NCI-H2196 treated with DMSO at 0.1 percent for 48 hours (cell line): ENCODE data around the gene MBD1.
"Not testable (repeated sequence)": the region's sequence is repeated elsewhere in the genome, so short reads cannot be mapped to it uniquely, and the experiment has no call there.

Source experiments
- DNase-seq: peaks from one replicate; lab custom pipeline; 2025; ENCODE audit not compliant: unreplicated experiment; lab: John Stamatoyannopoulos, UW

MBD1 gene, protein sequence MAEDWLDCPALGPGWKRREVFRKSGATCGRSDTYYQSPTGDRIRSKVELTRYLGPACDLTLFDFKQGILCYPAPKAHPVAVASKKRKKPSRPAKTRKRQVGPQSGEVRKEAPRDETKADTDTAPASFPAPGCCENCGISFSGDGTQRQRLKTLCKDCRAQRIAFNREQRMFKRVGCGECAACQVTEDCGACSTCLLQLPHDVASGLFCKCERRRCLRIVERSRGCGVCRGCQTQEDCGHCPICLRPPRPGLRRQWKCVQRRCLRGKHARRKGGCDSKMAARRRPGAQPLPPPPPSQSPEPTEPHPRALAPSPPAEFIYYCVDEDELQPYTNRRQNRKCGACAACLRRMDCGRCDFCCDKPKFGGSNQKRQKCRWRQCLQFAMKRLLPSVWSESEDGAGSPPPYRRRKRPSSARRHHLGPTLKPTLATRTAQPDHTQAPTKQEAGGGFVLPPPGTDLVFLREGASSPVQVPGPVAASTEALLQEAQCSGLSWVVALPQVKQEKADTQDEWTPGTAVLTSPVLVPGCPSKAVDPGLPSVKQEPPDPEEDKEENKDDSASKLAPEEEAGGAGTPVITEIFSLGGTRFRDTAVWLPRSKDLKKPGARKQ

GRCh38 chr18:50281295-50281971, at the start of gene MBD1:
Gene MBD1 (minus strand): TSS chr18:50281523. CDS start chr18:50279992, 1,531 bp downstream.
- DNase-seq = peak; percentile 96

DNA sequence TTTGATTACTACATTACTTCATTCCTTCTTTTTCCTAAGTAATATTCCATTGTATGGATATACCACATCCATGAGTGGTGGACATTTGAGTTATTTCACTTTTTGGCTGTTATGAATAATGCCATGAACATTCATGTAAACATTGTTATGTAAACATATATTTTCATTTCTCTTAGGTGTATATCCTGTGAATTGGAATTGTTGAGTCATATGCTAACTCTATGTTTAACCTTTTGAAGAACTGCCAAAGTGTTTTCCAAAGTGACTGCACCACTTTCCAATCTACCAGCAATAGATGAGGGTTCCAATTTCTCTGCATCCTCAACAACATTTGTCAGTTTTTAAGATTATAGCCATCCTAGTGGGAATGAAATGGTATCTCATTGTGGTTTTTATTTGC, 48.9 kb upstream of the MBD1 start:
- no peak for DNase-seq

DNA sequence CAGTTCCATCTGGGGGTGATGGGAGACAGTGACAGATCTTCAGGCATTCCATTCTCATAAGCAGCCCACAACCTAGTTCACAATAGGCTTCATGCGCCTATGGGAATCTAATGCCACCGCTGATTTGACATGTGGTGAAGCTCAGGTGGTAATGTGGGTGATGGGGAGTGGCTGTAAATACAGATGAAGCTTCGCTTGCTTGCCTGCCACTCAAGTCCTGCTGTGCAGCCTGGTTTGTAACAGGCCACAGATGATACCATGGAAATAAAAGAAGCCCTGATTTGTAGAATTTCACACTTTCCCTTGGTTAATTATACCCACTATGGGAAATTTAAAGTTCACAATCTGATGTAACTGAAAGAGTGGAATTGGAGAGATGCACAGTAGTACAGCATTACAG, 46.7 kb upstream of the MBD1 start:
- no peak for DNase-seq

- no peak for DNase-seq
Measured at GRCh38 chr18:50320719-50321118, 39.4 kb upstream of the MBD1 start.

DNA sequence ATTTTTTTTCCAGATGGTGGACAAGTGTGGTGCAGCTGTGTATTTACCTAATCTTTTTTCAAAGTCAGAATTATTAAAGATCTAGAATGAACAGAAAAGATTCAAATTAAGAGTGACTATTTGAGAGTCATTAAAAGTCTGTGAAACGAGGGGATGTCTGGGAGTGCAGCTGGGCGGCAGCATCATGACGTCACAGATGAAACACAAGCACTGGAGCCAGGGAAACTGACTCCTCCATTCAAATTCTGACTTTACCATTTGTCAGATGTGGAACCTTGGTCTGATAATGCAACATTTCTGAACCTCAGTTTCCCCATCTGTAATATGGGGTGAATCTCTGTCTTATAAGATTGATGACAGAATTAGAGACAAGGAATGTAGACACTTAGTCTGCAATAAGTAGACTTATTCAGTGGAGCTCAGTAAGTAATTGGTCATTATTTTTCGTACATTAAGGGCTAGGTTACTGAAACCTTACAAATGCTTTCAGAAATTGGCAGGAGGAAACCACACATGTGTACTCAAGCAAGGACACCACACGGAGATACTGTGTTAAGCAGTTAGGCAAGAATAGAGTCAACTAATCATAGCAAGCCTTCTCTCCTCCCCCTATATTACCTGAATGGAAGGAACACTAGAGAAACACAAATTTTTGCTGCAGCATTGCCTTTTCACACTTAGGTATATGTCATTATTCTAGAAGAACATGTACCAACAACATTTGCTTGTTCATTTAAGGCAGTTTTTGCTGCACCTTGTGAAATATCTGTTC, 34.0 kb upstream of the MBD1 start:
- no peak for DNase-seq

- no peak for DNase-seq
Measured at GRCh38 chr18:50313873-50314460, 32.6 kb upstream of the MBD1 start.

GRCh38 chr18:50313031-50313607, 31.8 kb upstream of the MBD1 start:
- no peak for DNase-seq

DNA sequence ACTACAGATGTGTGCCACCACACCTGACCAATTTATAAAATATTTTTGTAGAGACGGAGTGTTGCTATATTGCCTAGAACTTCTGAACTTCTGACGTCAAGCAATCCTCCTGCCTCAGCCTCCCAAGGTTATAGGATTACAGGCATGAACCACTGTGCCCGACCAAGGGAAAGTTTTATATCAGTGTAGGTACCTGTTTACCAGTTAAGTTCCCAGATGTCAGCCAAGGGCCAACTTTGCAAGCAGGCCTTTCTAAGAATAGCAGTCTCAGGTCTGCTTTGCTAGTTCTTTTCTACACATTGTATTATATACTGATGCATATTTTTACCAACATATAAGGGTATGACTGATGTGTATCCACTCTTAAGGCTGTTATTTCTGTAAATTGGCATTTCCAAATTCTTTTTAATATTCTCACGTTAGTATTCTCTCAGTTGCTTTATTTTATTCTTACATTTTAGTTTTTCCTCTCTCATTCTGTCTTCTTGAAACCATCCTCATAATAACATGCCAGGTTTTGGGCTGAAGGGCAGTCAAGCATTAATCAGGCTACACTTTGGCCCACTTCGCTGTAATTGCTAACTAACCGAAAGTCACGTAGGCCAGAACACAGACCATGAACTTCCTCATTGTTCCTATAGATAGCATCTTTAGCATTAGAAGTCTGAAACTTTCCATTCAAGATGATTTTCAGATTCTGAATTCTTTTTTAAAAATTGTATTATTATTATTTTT, 31.1 kb upstream of the MBD1 start:
- DNase-seq = no peak

GRCh38 chr18:50311650-50312049, 30.3 kb upstream of the MBD1 start:
- DNase-seq = no peak

- no peak for DNase-seq
Measured at GRCh38 chr18:50310080-50310479, 28.8 kb upstream of the MBD1 start.

GRCh38 chr18:50308851-50309250, 27.5 kb upstream of the MBD1 start:
- not testable (repeated sequence) for DNase-seq

DNA sequence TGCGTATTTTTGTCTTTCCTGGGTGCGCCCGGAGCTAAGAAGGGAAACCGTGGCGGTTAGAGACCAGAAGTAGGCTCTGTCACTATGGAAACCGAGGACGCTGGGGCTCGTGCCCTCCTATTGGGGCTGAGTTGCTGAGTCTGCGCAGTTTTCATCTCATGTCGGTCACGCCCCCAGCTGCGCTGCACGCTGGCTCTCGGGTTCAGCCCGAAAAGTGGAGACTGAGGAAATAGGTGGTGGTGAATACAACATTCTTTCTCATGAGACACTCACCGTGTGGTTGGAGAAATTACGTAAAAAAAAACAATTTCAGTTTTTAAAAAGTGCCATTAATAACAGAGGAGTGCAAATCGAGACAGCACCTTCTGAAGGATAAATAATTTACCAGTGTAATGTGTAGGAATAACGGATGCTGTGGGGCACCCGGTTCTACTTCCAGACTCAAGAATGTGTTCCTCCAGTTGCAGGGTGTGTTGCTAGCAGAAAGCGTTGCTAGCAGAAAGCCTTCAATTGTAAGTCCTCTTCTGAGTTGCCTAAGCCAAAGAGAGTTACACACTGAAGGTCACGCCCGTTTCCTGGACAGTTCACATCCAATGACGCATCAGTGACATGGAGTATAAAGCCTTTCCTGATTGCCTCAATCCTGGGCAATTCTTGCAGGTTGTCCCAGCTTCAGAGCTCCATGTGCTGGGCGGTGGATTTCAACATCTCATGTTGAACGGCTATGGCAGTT, 26.6 kb upstream of the MBD1 start:
- peak; percentile 78 for DNase-seq

DNA sequence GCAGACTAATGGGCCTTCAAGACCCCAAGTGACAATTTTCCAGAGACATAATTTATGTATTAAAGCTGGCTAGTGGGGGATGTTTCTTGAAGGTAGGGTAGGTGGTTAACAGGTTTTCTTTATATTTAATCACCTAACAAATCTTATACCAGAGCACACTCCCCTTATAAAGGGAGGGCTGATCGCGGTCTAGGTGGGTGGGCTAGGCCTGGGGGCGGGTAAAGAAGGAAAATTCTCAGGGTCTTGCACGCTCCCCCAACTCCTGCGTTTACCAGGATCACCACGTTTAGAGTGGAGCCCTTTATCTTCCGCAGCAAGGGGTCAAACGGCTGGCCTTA, 26.0 kb upstream of the MBD1 start:
- no peak for DNase-seq

- no peak for DNase-seq
Measured at GRCh38 chr18:50306944-50307343, 25.6 kb upstream of the MBD1 start.

DNA sequence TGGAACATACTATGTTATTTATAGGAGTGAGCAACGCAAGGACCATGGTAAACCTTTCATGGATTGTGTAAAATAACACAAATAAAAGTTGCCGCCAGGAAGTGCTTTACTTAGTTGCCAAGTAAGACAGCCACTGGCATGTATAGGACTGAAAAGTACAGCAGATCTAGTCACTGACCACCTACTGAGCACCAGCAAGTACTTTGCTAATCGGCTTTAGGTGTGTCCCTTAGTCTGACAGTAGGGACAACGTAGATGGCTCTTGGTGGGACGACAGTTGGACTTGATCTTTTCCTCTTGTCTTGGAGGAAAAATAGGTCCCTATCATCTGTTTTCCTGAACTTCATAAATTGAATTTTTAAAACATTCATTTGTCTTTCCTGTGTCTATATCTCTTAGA, 19.8 kb upstream of the MBD1 start:
- no peak for DNase-seq

DNA sequence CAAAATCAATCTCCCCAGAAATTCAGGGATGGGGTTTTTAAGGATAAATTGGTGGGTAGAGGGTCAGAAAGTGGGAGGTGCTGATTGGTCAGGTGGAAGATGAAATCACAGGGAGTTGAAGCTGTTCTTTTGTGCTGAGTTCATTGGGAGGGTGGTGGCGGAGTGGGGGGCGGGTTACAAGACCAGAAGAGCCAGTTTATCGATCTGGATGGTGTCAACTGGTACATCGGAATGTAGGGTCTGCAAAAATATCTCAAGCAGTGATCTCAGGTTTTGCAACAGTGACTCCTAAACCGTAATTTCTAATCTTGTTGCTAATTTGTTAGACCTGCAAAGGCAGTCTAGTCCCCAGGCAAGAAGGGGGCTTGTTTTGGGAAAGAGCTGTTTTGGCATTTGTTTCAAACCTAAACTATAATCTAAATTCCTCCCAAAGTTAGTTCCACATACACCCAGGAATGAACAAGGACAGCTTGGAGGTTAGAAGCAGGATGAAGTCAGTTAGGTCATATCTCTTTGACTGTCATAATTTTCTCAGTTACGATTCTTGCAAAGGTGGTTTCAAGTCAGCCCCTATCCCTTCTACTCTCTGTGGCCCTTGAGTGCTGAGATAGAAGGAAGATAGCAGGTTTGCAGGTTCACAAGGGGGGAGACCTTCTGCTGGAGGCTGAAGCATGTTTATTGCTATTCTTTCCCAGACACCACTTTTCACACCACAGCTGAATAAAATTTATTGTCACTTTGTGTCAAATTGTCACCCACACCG, 18.5 kb upstream of the MBD1 start:
- DNase-seq = no peak

GRCh38 chr18:50298443-50299284, 17.3 kb upstream of the MBD1 start:
- DNase-seq = no peak
